Adrenal gland (tissue), 5 donors: ENCODE measurements around the gene UVRAG.

ENCODE experiments used
- POLR2A ChIP-seq, 2 donors: fragments of 450-650 bp; IDR thresholded peaks; one replicate each; pipeline ENCODE4 v1.6.1; 2017; ENCODE audit warnings: antibody characterized with exemption in 2 of 2, mild to moderate bottlenecking in 2 of 2, moderate library complexity in 1 of 2
- TF ChIP-seq, protein P1 (sequence below), 6 experiments: fragments of 450-650 bp in 4 of 6; fragments of 200-600 bp in 2 of 6; sonication (generic) in 1 of 6; IDR thresholded peaks; 1 replicate in 5 of 6; 2 replicates in 1 of 6; pipeline versions ENCODE4 v1.5.1 to v1.8.0; 2016 to 2021; ENCODE audit warnings: antibody characterized with exemption in 6 of 6, mild to moderate bottlenecking in 2 of 6, moderate library complexity in 1 of 6
- donor health status: DM: no; HTN: no; CAD: no.

DNA sequence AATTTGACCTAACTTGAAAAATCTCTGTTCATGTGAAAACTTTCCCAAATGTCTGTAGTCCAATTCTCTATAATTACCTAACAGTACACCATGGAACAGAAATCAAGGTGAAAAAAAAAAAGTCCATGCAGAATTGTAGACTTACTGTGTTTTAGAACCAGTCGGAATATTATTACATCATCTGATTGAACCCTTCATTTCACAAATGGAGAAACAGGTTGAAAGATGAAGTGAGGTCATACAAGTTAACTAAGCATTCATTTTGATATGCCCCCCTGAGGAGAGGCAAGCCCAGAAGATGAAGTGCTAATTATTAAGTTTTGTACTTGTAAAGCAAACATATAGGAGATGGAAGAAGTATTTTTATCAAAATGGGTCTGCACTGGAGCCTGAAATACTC is 211.9 kb downstream of the UVRAG start:
- no peak for TF ChIP-seq POLR2A (IDR thresholded peaks at IDR 0.05)
- TF ChIP-seq, protein P1, sequence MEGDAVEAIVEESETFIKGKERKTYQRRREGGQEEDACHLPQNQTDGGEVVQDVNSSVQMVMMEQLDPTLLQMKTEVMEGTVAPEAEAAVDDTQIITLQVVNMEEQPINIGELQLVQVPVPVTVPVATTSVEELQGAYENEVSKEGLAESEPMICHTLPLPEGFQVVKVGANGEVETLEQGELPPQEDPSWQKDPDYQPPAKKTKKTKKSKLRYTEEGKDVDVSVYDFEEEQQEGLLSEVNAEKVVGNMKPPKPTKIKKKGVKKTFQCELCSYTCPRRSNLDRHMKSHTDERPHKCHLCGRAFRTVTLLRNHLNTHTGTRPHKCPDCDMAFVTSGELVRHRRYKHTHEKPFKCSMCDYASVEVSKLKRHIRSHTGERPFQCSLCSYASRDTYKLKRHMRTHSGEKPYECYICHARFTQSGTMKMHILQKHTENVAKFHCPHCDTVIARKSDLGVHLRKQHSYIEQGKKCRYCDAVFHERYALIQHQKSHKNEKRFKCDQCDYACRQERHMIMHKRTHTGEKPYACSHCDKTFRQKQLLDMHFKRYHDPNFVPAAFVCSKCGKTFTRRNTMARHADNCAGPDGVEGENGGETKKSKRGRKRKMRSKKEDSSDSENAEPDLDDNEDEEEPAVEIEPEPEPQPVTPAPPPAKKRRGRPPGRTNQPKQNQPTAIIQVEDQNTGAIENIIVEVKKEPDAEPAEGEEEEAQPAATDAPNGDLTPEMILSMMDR (IDR thresholded peaks at IDR 0.05), result no peak
